T-cell (primary cell): ENCODE measurements around the gene FXYD6. TPM values are rescaled to one million over a fixed set of nuclear protein-coding genes. Genes with fewer than 3 reads are reported as not detected.

ENCODE experiments used
- ATAC-seq, 4 experiments: fragments of 200-7000 bp in 3 of 4; fragments of 150-1000 bp in 1 of 4; cut with Tn5 transposase; replicated peaks in 1 of 4; 1 replicate in 3 of 4; 2 replicates in 1 of 4; pipeline ENCODE4 v1.10.0; 2021; ENCODE audit warnings: moderate library complexity in 3 of 4, mild to moderate bottlenecking in 2 of 4, moderate number of reproducible peaks in 1 of 4
- CTCF ChIA-PET, 2 donors: fragments of 300-600 bp; sonication (Branson Sonifier 250); formaldehyde crosslinking; loops; one replicate each; lab custom pipeline; 2022; ENCODE audit warnings: antibody characterized with exemption in 2 of 2; lab: Charles Lee
- POLR2A ChIA-PET, 2 donors: fragments of 300-600 bp; sonication (Branson Sonifier 250); formaldehyde crosslinking; loops; one replicate each; lab custom pipeline; 2022; ENCODE audit warnings: antibody characterized with exemption in 2 of 2; lab: Charles Lee
- DNase-seq, 35 experiments: peaks; one replicate each; pipeline versions ENCODE4 v3.0.0 to v3.0.0-alpha.2; 2013 to 2023
- H3K27ac ChIP-seq: one replicate; pipeline ENCODE4 v1.5.1; 2013; ENCODE audit warnings: low read length
- H3K27me3 ChIP-seq, 2 experiments: replicated peaks in 1 of 2; 1 replicate in 1 of 2; 2 replicates in 1 of 2; pipeline versions ENCODE4 v1.6.1 to v1.7.0; 2013; ENCODE audit warnings: low read length in 1 of 2, mixed read lengths in 1 of 2; ENCODE audit not compliant: control insufficient read depth in 2 of 2, insufficient read depth in 2 of 2; ENCODE audit errors: extremely low read depth in 1 of 2
- H3K36me3 ChIP-seq, 2 donors: 1 replicate in 1 of 2; 2 replicates in 1 of 2; pipeline versions ENCODE4 v1.6.1 to v1.7.0; 2013; ENCODE audit warnings: low read length in 1 of 2; ENCODE audit not compliant: control insufficient read depth in 2 of 2, insufficient read depth in 1 of 2; ENCODE audit errors: extremely low read depth in 1 of 2
- H3K4me1 ChIP-seq, 2 experiments: 1 replicate in 1 of 2; 2 replicates in 1 of 2; pipeline versions ENCODE4 v1.6.1 to v1.7.0; 2013; ENCODE audit warnings: low read length in 2 of 2, mixed read lengths in 1 of 2; ENCODE audit not compliant: insufficient read depth in 2 of 2, control insufficient read depth in 1 of 2; ENCODE audit errors: extremely low read depth in 1 of 2
- H3K4me3 ChIP-seq, 2 donors: 1 replicate in 1 of 2; 2 replicates in 1 of 2; pipeline versions ENCODE4 v1.5.1 to v1.7.0; 2013; ENCODE audit warnings: mild to moderate bottlenecking in 2 of 2, low read length in 1 of 2, moderate library complexity in 1 of 2; ENCODE audit not compliant: control insufficient read depth in 1 of 2; ENCODE audit errors: extremely low read depth in 1 of 2
- H3K9me3 ChIP-seq: 2 replicates; pipeline ENCODE4 v1.7.0; 2013
- H3K27ac Mint-ChIP-seq, 2 donors: one replicate each; pipeline ENCODE4 v1.8.0; 2020 to 2021; ENCODE audit warnings: mild to moderate bottlenecking in 2 of 2, mixed read lengths in 2 of 2
- H3K27me3 Mint-ChIP-seq, 2 donors: one replicate each; pipeline ENCODE4 v1.8.0; 2021 to 2022; ENCODE audit warnings: mixed read lengths in 2 of 2
- H3K36me3 Mint-ChIP-seq: one replicate; pipeline ENCODE4 v1.8.0; 2021; ENCODE audit warnings: mixed read lengths
- H3K4me1 Mint-ChIP-seq, 3 donors: one replicate each; pipeline ENCODE4 v1.8.0; 2020 to 2022; ENCODE audit warnings: mixed read lengths in 3 of 3, mild to moderate bottlenecking in 1 of 3
- H3K4me3 Mint-ChIP-seq, 3 donors: one replicate each; pipeline ENCODE4 v1.8.0; 2020 to 2022; ENCODE audit warnings: mild to moderate bottlenecking in 3 of 3, mixed read lengths in 3 of 3, moderate library complexity in 3 of 3
- H3K9me3 Mint-ChIP-seq, 3 donors: one replicate each; pipeline ENCODE4 v1.8.0; 2020 to 2022; ENCODE audit warnings: mixed read lengths in 3 of 3
- WGBS: methylation state at CpG from one replicate; pipeline ENCODE4 v1.1.5; 2013; ENCODE audit warnings: missing lambda C conversion rate; ENCODE audit not compliant: insufficient coverage; 5-methylcytosine and 5-hydroxymethylcytosine counted together
- total RNA-seq, 35 experiments: library from RNA in 6 of 35; stranded (reverse) in 6 of 35; fragments of 120-200 nt in 1 of 35; gene quantifications; one replicate each; pipeline versions ENCODE4 v1.2.1 to v1.2.4 and lab custom pipeline; 2013 to 2026

The FXYD6 gene
- total RNA-seq, 5 donors from 2014 or later (not counting 1 experiment from before 2014, with no cell fraction given) = 0.38 to 0.73 (median 0.53) TPM; not detected in 2

DNA sequence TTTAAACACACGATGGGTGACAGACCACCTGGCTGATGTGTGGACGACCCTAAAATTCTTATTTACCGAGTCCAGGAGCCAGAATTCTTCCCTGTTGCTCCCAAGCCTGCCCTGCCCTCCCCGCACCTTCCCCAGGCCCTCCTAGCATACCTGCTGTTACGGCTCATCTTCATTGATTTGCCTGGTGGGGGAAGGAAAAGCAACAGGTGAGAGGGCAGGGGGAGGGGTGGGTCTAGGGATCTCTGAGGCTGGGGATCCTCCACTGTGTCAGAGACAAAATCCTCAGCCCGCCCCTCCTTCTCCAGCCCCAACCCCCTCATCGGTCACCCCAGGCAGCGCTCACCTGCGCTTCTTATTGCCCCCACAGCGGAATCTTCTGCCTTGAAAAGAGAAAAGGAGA, 55.9 kb downstream of the FXYD6 start:
- POLR2A ChIA-PET = interaction anchor here in 1 of 2 donors (0.5 kb wide), 1 partner anchor 558 kb away, joined by 3 read pairs; no protein-coding TSS in a partner anchor
- Histone ChIP-seq H3K27me3 (peaks cover 0 to 3% of the 10 kb centered on the region in 2 experiments), H3K27ac (no peak overlapping the region), H3K4me1 (peaks cover 23 to 63% of the 10 kb centered on the region in 2 experiments), H3K4me3 (no peak overlapping the region), H3K9me3 (no peaks in the 10 kb centered on the region), H3K36me3 (no peaks in the 10 kb centered on the region)
- Mint-ChIP-seq H3K27me3 (no peaks in the 10 kb centered on the region), H3K4me1 (peaks cover 58 to 67% (median 65%) of the 10 kb centered on the region in 3 donors), H3K9me3 (no peaks in the 10 kb centered on the region), H3K27ac (no peak overlapping the region), H3K4me3 (no peak overlapping the region), H3K36me3 (no peaks in the 10 kb centered on the region)
- 80% methylated on average over 1 of the region's 10 CpGs for WGBS
- no peak for ATAC-seq
- no peak for DNase-seq
- CTCF ChIA-PET = interaction anchor here in 1 of 2 donors (0.5 to 1.1 kb wide), 3 partner anchors 13 to 351 kb away, joined by 3 to 7 read pairs (median 4); no protein-coding TSS in a partner anchor

GRCh38 chr11:117820071-117820470, 56.4 kb downstream of the FXYD6 start:
- Histone ChIP-seq H3K4me1 (peaks cover 25 to 68% of the 10 kb centered on the region in 2 experiments), H3K9me3 (no peaks in the 10 kb centered on the region), H3K36me3 (no peaks in the 10 kb centered on the region), H3K27me3 (peaks cover 0 to 3% of the 10 kb centered on the region in 2 experiments), H3K27ac (no peak overlapping the region), H3K4me3 (no peak overlapping the region)
- ATAC-seq = no peak
- Mint-ChIP-seq H3K4me3 (no peak overlapping the region), H3K4me1 (peaks cover 58 to 67% (median 65%) of the 10 kb centered on the region in 3 donors), H3K36me3 (no peaks in the 10 kb centered on the region), H3K27ac (peak overlapping the region; percentile 36 to 58), H3K9me3 (no peaks in the 10 kb centered on the region), H3K27me3 (no peaks in the 10 kb centered on the region)
- WGBS = 98% methylated on average over 7 of the region's 11 CpGs
- no peak for DNase-seq
- CTCF ChIA-PET = interaction anchor here (0.5 to 1.2 kb wide), 3 partner anchors 12 to 233 kb away, joined by 3 to 7 read pairs (median 4); no protein-coding TSS in a partner anchor
- POLR2A ChIA-PET = no interaction called here

DNA sequence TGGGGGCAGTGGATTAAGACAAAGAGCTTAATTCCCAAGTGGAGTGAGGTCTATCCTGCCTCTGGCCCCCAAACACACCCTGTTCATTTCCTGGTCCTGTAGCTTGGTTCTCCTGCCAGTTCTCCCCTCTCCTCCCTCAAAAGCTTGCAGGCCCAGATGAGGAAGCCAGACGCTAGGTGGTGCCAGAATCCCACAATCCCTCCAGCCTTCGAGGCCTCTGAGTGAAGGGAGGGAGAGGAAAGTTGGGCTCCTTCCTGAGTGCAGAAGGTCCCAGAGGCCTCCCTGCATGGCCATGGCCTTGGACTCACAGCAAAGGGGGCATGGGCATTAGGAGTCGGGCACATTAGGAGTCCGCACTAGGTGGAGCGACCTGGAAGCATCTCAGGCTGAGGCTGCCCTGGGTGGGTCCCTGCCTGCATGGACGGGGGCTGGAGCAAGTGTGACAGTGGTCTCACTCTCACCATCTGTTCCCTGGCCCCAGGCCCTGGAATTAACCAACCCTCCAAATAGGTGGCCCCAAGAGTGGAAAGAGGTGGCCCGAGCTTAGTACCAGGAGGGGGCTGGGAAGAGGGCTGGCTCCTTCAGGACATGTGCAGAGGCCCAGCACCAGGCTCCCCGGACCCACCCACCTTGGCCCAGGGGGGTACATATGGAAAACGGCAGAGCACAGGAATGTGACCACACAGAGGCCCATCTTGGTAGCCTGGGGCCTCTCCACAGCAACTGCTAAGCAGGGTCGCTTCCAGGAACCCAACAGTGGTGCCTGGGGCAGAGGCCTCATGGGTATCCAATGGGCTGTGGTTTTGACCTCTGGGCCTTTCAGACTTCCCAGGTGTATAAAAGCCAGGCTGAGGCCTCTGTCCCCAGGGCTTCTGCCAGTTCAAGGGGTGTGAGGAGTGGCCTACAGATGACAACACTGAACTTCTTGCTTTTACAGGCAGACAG, 57.1 kb downstream of the FXYD6 start:
- H3K27me3 ChIP-seq = peaks cover 0 to 3% of the 10 kb centered on the region in 2 experiments
- no peaks in the 10 kb centered on the region for H3K36me3 Mint-ChIP-seq
- no peaks in the 10 kb centered on the region for H3K9me3 ChIP-seq
- H3K27me3 Mint-ChIP-seq = no peaks in the 10 kb centered on the region
- POLR2A ChIA-PET = no interaction called here
- peak overlapping the region in 1 of 2 donors; percentile 36 for H3K27ac Mint-ChIP-seq
- H3K4me1 Mint-ChIP-seq = peaks cover 58 to 67% (median 65%) of the 10 kb centered on the region in 3 donors
- H3K4me1 ChIP-seq = peaks cover 31 to 72% of the 10 kb centered on the region in 2 experiments
- CTCF ChIA-PET = interaction anchor here (0.6 to 5.0 kb wide), 6 partner anchors 12 to 921 kb away, joined by 3 to 56 read pairs (median 4); no protein-coding TSS in a partner anchor
- no peak overlapping the region for H3K4me3 ChIP-seq
- DNase-seq (no peak), ATAC-seq (no peak)
- no peak overlapping the region for H3K27ac ChIP-seq
- WGBS = 71% methylated on average over 3 of the region's 10 CpGs
- no peaks in the 10 kb centered on the region for H3K9me3 Mint-ChIP-seq
- no peaks in the 10 kb centered on the region for H3K36me3 ChIP-seq
- H3K4me3 Mint-ChIP-seq = no peak overlapping the region

DNA sequence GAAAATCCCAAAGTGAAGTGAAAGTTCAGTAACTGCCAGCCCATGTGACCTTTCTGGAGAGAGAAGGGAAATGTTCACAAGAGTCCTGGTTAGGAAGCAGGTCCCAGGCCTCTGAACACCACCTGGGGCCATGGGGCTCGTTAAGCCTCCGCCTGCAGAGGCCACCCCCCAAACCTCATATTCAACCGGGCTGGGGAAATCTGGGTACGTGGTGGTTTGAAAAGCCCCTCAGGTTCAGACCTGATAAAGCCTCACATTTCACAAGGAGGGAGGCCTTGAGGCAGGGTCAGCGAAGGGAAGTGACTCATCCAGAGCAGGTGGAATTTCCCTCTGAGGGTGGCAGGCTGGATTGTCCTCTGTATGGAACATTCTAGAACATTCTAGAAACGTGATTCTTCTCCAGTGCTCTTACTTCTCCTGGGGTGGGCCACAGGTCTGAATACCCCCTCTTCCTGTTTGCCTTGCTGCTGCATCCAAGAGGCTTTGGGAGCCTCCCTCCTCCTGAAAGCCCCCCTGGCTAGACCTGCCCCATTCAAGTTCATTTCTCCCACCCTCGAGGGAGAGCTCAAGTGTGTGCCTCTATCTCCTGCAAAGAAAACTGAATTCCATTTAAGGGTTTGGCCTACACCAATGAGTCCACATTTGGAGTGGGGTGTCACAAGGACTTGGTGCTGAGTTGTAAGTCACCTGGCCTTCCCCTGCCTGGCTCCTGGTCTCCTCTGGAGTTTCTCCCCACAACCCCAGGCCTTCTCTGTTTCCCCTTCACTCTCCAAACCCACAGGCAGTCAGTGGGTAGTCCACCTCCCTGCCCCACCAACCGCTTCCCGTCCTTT, 58.2 kb downstream of the FXYD6 start:
- Mint-ChIP-seq H3K4me1 (peaks cover 50 to 63% (median 62%) of the 10 kb centered on the region in 3 donors), H3K27ac (peak overlapping the region; percentile 47 to 66), H3K4me3 (no peak overlapping the region), H3K9me3 (no peaks in the 10 kb centered on the region), H3K36me3 (no peaks in the 10 kb centered on the region), H3K27me3 (no peaks in the 10 kb centered on the region)
- Histone ChIP-seq H3K9me3 (no peaks in the 10 kb centered on the region), H3K4me1 (peaks cover 27 to 66% of the 10 kb centered on the region in 2 experiments), H3K27ac (peak overlapping the region; percentile 39), H3K4me3 (no peak overlapping the region), H3K36me3 (no peaks in the 10 kb centered on the region), H3K27me3 (peaks cover 0 to 3% of the 10 kb centered on the region in 2 experiments)
- 0% methylated on average over 1 of the region's 9 CpGs for WGBS
- ChIA-PET CTCF (interaction anchor here (0.6 to 5.0 kb wide), 14 partner anchors 10 to 922 kb away, joined by 3 to 56 read pairs (median 4); no protein-coding TSS in a partner anchor), POLR2A (interaction anchor here in 1 of 2 donors (0.7 kb wide), 1 partner anchor 528 kb away, joined by 12 read pairs; no protein-coding TSS in a partner anchor)
- DNase-seq (peak in 4 of 35 experiments; percentile 12 to 68 (median 29)), ATAC-seq (no peak)

DNA sequence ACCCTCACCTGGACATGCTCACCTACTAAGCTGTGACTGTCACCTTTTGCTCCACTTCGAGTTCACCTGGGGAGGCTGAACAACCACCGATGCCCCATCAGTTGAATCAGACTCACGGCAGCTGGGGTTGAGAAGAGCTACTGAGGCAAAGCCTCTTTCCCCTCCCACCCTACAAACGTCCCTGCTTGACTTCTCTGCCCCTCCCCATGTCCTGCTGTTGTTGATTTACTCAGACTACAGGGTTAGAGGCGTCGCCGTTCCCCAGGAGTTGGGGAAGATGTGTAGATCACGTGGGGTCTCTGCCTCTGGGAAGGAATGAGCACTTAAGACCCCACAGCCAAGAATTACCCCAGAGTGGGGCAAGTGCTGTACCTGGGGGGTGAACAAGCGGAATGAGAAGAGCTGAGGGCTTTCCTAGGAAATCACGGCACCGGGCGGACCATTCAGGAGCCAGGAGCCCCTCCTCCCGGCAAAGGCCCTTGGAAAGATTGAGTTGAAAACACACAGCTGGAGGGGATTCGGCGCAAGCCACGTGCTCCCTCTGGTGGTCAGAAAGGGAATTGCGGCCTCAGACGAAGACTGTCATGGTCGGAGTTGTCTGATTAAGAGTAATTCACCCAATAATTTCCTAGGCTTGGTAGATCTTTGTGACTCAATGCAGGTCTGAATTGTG, 59.0 kb downstream of the FXYD6 start:
- ChIA-PET CTCF (interaction anchor here (0.6 to 5.0 kb wide), 19 partner anchors 9 to 1079 kb away, joined by 3 to 56 read pairs (median 4); no protein-coding TSS in a partner anchor), POLR2A (interaction anchor here in 1 of 2 donors (0.7 kb wide), 2 partner anchors 529 to 775 kb away, joined by 4 to 12 read pairs; no protein-coding TSS in a partner anchor)
- no peaks in the 10 kb centered on the region for H3K9me3 Mint-ChIP-seq
- H3K4me3 Mint-ChIP-seq = peak overlapping the region in 1 of 3 donors; percentile 56
- whole genome bisulfite sequencing = 16% methylated on average over 11 of the region's 19 CpGs
- peak overlapping the region; percentile 47 to 66 for H3K27ac Mint-ChIP-seq
- H3K4me3 ChIP-seq = no peak overlapping the region
- H3K36me3 Mint-ChIP-seq = no peaks in the 10 kb centered on the region
- H3K27me3 ChIP-seq = peaks cover 0 to 3% of the 10 kb centered on the region in 2 experiments
- peaks cover 20 to 59% of the 10 kb centered on the region in 2 experiments for H3K4me1 ChIP-seq
- H3K27ac ChIP-seq = peak overlapping the region; percentile 39
- ATAC-seq = peak in 3 of 4 experiments; percentile 23 to 43 (median 35)
- peak; percentile 42 to 92 (median 76) for DNase-seq
- peaks cover 45 to 58% (median 55%) of the 10 kb centered on the region in 3 donors for H3K4me1 Mint-ChIP-seq
- H3K27me3 Mint-ChIP-seq = no peaks in the 10 kb centered on the region
- no peaks in the 10 kb centered on the region for H3K9me3 ChIP-seq
- H3K36me3 ChIP-seq = no peaks in the 10 kb centered on the region
